Activated CD8-positive, alpha-beta memory T cell treated with anti-CD3 and anti-CD28 coated beads, Interleukin-2, amount 50 U/mL, for 24 hours (primary cell): ENCODE data around the gene RASGRP4.
"Not testable (repeated sequence)": the region's sequence is repeated elsewhere in the genome, so short reads cannot be mapped to it uniquely, and the experiment has no call there.

Experiments
- DNase-seq: peaks from one replicate; pipeline ENCODE4 v3.0.0-alpha.2; 2020; ENCODE audit errors: extremely low read depth

RASGRP4 gene

GRCh38 chr19:38425810-38426466, at the start of gene RASGRP4:
Gene RASGRP4, minus strand, starts transcription at chr19:38426219. Its CDS starts 128 bp downstream, at chr19:38426091.
- DNase-seq: no peak

GRCh38 chr19:38475176-38475575, 49.2 kb upstream of the RASGRP4 start:
- no peak for DNase-seq

- DNase-seq: no peak
Measured at GRCh38 chr19:38473201-38473600, 47.2 kb upstream of the RASGRP4 start.

GRCh38 chr19:38472725-38473124, 46.7 kb upstream of the RASGRP4 start:
- DNase-seq: not testable (repeated sequence)

GRCh38 chr19:38470788-38471480, 44.9 kb upstream of the RASGRP4 start:
- DNase-seq: no peak

- no peak for DNase-seq
Measured at GRCh38 chr19:38469151-38469550, 43.1 kb upstream of the RASGRP4 start.

GRCh38 chr19:38467541-38468525, 41.8 kb upstream of the RASGRP4 start:
- DNase-seq: no peak

GRCh38 chr19:38466050-38466449, 40.0 kb upstream of the RASGRP4 start:
- no peak for DNase-seq

GRCh38 chr19:38464421-38465082, 38.5 kb upstream of the RASGRP4 start:
- DNase-seq: no peak

- DNase-seq: no peak
Measured at GRCh38 chr19:38463365-38463764, 37.3 kb upstream of the RASGRP4 start.

- no peak for DNase-seq
Measured at GRCh38 chr19:38458991-38459390, 33.0 kb upstream of the RASGRP4 start.

- no peak for DNase-seq
Measured at GRCh38 chr19:38457690-38458405, 31.8 kb upstream of the RASGRP4 start.

- DNase-seq: no peak
Measured at GRCh38 chr19:38457202-38457601, 31.2 kb upstream of the RASGRP4 start.

GRCh38 chr19:38455031-38455430, 29.0 kb upstream of the RASGRP4 start:
- DNase-seq: no peak

- DNase-seq: no peak
Measured at GRCh38 chr19:38453596-38453995, 27.6 kb upstream of the RASGRP4 start.

GRCh38 chr19:38452430-38453366, 26.7 kb upstream of the RASGRP4 start:
- no peak for DNase-seq

GRCh38 chr19:38451629-38452028, 25.6 kb upstream of the RASGRP4 start:
- no peak for DNase-seq

GRCh38 chr19:38451036-38451435, 25.0 kb upstream of the RASGRP4 start:
- DNase-seq: no peak

GRCh38 chr19:38449518-38449917, 23.5 kb upstream of the RASGRP4 start:
- no peak for DNase-seq

- no peak for DNase-seq
Measured at GRCh38 chr19:38448225-38448624, 22.2 kb upstream of the RASGRP4 start.
